LNCaP clone FGC (cell line): Measurements from ENCODE around the gene NKD2.

ENCODE experiments used
- DNase-seq: peaks from one replicate; pipeline ENCODE4 v3.0.0-alpha.2; 2011; ENCODE audit warnings: low read depth
- H3K4me3 ChIP-seq: 2 replicates; pipeline ENCODE4 v1.5.1; 2011; ENCODE audit warnings: mild to moderate bottlenecking, low read depth, low read length, control low read depth
- TF ChIP-seq, protein P1 (sequence below): IDR thresholded peaks from 2 replicates; pipeline ENCODE4 v1.5.1; 2012; ENCODE audit warnings: mild to moderate bottlenecking; ENCODE audit not compliant: control insufficient read depth, insufficient read depth; ENCODE audit errors: extremely low read depth

The NKD2 gene

DNA sequence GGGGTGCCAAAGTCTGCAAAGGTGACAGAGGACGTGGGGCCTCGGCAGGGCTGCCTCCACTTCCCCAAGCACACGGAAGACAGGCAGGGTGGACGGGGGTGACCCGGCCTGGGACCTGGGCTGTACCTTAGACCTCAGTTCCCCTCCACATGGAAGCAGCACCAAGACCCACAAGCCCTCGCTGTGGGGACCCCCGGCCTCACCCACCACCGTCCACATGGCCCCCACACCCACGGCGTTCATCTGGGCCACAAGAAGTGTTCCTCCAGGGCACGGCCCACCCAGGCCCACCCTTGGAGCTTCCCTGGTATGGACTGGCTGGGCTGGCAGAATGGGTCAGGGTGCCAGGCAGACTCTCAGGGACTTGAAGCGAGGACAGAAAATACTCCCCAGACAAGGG lies 45.8 kb upstream of the NKD2 start:
- no peak for DNase-seq
- H3K4me3 ChIP-seq: no peak overlapping the region
- TF ChIP-seq, protein P1, sequence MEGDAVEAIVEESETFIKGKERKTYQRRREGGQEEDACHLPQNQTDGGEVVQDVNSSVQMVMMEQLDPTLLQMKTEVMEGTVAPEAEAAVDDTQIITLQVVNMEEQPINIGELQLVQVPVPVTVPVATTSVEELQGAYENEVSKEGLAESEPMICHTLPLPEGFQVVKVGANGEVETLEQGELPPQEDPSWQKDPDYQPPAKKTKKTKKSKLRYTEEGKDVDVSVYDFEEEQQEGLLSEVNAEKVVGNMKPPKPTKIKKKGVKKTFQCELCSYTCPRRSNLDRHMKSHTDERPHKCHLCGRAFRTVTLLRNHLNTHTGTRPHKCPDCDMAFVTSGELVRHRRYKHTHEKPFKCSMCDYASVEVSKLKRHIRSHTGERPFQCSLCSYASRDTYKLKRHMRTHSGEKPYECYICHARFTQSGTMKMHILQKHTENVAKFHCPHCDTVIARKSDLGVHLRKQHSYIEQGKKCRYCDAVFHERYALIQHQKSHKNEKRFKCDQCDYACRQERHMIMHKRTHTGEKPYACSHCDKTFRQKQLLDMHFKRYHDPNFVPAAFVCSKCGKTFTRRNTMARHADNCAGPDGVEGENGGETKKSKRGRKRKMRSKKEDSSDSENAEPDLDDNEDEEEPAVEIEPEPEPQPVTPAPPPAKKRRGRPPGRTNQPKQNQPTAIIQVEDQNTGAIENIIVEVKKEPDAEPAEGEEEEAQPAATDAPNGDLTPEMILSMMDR: no peak

DNA sequence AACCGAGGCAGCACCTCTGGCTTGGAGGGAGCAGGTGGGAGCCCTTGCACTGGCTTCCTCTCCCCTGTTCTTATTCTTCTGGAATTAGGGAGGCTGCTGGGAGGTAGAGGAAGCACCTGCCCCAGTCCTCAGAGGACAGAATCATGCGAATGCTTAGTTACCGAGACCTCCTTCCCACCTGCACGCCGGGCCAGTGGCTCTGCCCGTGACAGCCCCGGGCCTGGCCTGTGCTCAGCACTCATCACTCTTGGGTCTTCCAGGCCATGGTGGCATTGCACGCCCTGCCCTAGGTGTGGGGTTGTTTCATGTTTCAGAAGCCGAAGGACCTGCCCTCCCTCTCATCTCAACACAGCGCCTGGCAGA lies 45.3 kb upstream of the NKD2 start:
- H3K4me3 ChIP-seq: no peak overlapping the region

DNA sequence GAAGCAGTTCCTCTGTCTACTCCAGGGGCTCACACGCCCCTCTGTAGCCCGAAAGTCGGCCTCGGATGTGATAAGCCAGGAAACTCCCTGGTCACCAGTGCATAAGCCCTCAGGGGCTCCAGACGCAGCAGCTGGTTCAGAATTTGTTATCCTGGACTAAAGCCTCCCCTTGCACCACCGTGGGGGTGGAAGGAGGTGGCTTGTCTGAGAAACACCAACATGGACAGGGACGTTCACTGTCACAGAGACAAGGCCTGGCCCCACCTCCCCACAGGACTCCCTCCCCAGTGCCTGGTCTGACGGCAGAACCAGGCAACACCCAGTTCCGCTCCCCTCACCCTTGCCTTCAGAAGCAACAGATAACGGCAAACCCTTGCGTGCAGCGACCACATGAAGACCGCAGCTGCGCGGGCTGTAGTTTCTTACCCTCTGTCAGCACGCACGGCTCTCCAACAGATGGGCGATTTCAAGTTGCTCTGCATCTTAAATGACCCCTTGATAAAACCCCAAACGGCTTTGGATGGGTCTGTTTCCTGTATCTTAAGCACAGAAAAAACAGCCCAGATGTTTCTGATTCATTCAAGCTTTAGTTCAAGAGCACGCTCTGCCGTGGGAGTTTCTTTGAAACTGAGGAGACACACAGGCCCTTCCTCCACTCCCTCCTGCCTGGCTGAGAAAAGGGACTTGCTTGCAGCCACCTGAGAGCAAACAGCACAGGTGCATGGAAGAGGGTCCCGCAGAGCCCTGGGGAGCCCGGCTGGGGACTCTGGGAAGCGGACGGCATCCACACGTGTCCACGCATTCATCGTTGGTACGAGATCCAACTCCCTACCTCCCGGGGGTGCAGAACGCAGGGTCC lies 44.7 kb upstream of the NKD2 start:
- H3K4me3 ChIP-seq: no peak overlapping the region
- no peak for DNase-seq
- TF ChIP-seq, protein P1: no peak

More for the DNA sequence above, 45.3 kb upstream of the NKD2 start:
- DNase-seq: no peak
- TF ChIP-seq, protein P1: no peak

DNA sequence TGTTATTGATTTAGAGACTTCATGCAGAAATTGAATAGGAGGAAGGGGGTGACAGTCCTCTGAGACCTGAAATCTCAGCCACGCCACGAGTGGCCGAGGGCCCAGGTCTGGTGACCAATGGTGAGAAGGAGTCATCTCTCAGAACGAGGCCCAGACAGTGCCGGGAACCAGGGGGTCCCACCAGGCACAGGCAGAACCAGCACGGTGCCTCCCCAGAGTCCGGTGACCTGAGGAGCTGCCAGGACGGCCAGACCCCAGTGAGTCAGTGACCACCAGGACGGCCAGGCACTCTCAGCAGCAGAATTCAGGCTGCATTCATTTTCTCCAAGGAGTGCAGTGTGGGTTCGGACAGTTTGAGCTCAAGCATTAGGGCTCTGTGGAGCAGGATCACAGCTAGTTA lies 43.8 kb upstream of the NKD2 start:
- no peak overlapping the region for H3K4me3 ChIP-seq
- TF ChIP-seq, protein P1: no peak
- DNase-seq: no peak

DNA sequence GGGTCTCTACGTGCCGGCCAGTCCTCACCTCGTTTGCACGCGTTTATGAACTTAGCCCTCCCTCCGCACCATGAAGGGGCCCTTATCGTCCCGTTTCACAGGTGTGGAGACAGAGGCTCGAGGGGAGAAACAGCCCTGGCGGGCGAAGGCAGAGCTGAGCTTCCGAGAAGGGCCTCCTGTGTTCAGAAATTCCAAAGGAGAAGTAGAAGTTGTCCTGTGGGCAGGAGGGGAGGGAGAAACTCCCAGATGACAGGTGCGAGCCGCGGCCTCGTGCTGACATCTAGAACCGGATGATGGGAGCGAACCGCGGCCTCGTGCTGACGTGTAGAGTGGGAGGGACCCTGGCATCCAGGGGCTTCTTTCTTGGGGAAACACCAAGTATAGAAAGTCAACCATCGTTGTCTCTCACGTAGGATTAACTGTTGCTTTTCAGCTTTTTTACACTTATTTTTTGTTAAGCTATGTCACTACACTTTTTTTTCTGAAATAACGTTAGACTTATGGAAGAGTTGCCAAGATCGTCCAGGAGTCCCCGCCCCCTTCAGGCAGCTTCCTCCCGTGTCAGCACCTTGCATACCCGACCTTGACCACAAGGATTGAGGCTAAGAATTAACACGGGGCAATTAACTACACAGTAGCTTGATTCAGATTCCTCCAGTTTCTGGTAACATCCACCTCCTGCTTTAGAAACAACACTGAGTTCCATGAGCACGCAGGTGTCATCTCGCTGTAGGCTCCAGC lies 42.8 kb upstream of the NKD2 start:
- TF ChIP-seq, protein P1: no peak
- no peak overlapping the region for H3K4me3 ChIP-seq
- no peak for DNase-seq

DNA sequence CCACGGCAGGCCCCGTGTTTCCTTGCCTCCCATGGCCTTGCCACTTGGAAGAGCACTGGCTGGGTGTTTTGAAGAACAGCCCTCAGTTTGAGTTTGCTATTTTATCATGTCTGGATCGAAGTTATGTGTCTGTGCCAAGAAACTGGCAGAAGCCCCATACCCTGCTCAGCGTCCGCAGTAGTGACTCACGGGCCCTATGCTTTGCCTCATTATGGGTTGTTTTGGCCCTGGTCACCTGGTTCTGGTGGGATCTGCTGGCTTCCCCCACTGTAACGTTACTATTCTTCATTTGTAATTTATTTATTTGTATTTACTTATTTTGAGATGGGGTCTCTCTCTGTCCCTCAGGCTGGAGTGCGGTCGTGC lies 42.3 kb upstream of the NKD2 start:
- no peak for DNase-seq
- TF ChIP-seq, protein P1: no peak
- no peak overlapping the region for H3K4me3 ChIP-seq
